ENCODE measurements around the gene TOP2A. TPM values are rescaled to one million over a fixed set of nuclear protein-coding genes. Genes with fewer than 3 reads are reported as not detected.

Gene TOP2A
- polyA plus RNA-seq, 1 of the 3 experiments (the other 2 are of a cell fraction), result 20.6 TPM

DNA sequence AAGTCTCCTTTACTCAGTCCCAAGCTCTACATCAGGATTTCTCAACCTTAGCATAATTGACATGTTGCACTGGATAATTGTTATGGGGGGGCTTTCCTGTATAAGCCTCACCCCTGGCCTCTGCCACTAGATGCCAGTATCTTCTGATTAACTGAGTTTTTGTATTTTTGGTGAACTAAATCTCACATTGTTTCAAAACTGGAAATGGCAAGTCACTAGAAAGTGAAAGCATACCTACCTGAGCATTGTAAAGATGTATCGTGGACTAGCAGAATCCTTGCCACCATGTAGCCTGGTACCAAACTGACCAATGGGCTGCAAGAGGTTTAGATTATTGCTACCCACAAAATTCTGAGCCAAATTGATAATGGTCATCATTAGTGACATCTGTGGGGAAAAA is 15.0 kb downstream of the TOP2A start:
- H2AFZ ChIP-seq (ENCODE audit: low read depth), result no peak overlapping the region
- no peaks in the 10 kb centered on the region for H4K20me1 ChIP-seq (ENCODE audit: insufficient read depth)
- no peaks in the 10 kb centered on the region; a peak in 1 of 4 replicates for H3K4me1 ChIP-seq (ENCODE audit: control insufficient read depth in 1 of 2, insufficient read depth in 2 of 2, low read depth in 1 of 2, low read length in 1 of 2)
- H3K36me3 ChIP-seq (replicated peaks in 1 of 2; ENCODE audit: control insufficient read depth in 1 of 2, insufficient read depth in 2 of 2, low read length in 1 of 2), result peaks cover 56 to 58% of the 10 kb centered on the region in 2 experiments
- H3K4me2 ChIP-seq, result no peak overlapping the region
- H3K9me2 ChIP-seq, result no peaks in the 10 kb centered on the region
- CTCF ChIA-PET, result interaction anchor here (0.9 to 3.0 kb wide), 6 partner anchors 12 to 131 kb away, joined by 4 to 18 read pairs (median 6); partner anchors contain the start of gene TOP2A
- no peak overlapping the region for H3K9ac ChIP-seq
- no peak overlapping the region for H3K27ac ChIP-seq (ENCODE audit: low read depth in 2 of 2, low read length in 1 of 2)
- no peak for DNase-seq
- POLR2A ChIA-PET, result no interaction called here
- H3F3A ChIP-seq (replicated peaks; ENCODE audit: insufficient read depth), result peaks cover 60% of the 10 kb centered on the region
- no peaks in the 10 kb centered on the region for H3K9me3 ChIP-seq
- H3K4me3 ChIP-seq (ENCODE audit: low read depth in 2 of 2, low read length in 1 of 2), result no peak overlapping the region; a peak in 1 of 4 replicates
- 100% methylated on average over 1 of the region's 1 CpG for WGBS (ENCODE audit: low lambda C conversion rate)
- H3K79me2 ChIP-seq (ENCODE audit: insufficient read depth), result peaks cover 20% of the 10 kb centered on the region
- no peaks in the 10 kb centered on the region for H3K27me3 ChIP-seq (ENCODE audit: insufficient read depth)
- no peak for TF ChIP-seq SMC3 (IDR thresholded peaks at IDR 0.05; ENCODE audit: low read depth, low read length)
- TF ChIP-seq ZBTB33 (IDR thresholded peaks at IDR 0.05; ENCODE audit: borderline replicate concordance, low read depth), result no peak
- peak; percentile 28 for TF ChIP-seq CTCF (IDR thresholded peaks at IDR 0.05)

GRCh38 chr17:40399185-40399584 is 18.5 kb downstream of the TOP2A start:
- no peaks in the 10 kb centered on the region for H4K20me1 ChIP-seq (ENCODE audit: insufficient read depth)
- DNase-seq, result peak; percentile 48
- no peak overlapping the region for H3K9ac ChIP-seq
- CTCF ChIA-PET, result interaction anchor here (0.6 to 3.4 kb wide), 21 partner anchors 8 to 161 kb away, joined by 3 to 29 read pairs (median 6); partner anchors contain the start of genes GJD3 and RARA
- peak overlapping the region in 1 of 2 experiments; percentile 19; a peak in 1 of 4 replicates for H3K27ac ChIP-seq (ENCODE audit: low read depth in 2 of 2, low read length in 1 of 2)
- 74% methylated on average over 4 of the region's 4 CpGs for WGBS (ENCODE audit: low lambda C conversion rate)
- H3K9me2 ChIP-seq, result no peaks in the 10 kb centered on the region
- no peak overlapping the region for H3K4me2 ChIP-seq
- H3K27me3 ChIP-seq (ENCODE audit: insufficient read depth), result no peaks in the 10 kb centered on the region
- no peak overlapping the region for H2AFZ ChIP-seq (ENCODE audit: low read depth)
- H3F3A ChIP-seq (replicated peaks; ENCODE audit: insufficient read depth), result peaks cover 44% of the 10 kb centered on the region
- H3K79me2 ChIP-seq (ENCODE audit: insufficient read depth), result peaks cover 11% of the 10 kb centered on the region; the same call in 1 of the 2 replicates
- H3K36me3 ChIP-seq (replicated peaks in 1 of 2; ENCODE audit: control insufficient read depth in 1 of 2, insufficient read depth in 2 of 2, low read length in 1 of 2), result peaks cover 47 to 63% of the 10 kb centered on the region in 2 experiments
- no peaks in the 10 kb centered on the region for H3K9me3 ChIP-seq
- H3K4me1 ChIP-seq (ENCODE audit: control insufficient read depth in 1 of 2, insufficient read depth in 2 of 2, low read depth in 1 of 2, low read length in 1 of 2), result no peaks in the 10 kb centered on the region; a peak in 1 of 4 replicates
- H3K4me3 ChIP-seq (ENCODE audit: low read depth in 2 of 2, low read length in 1 of 2), result no peak overlapping the region
- peak; percentile 62 for TF ChIP-seq SMC3 (IDR thresholded peaks at IDR 0.05; ENCODE audit: low read depth, low read length)
- TF ChIP-seq RAD21 (IDR thresholded peaks at IDR 0.05; ENCODE audit: low read length), result peak; percentile 69
- no peak for TF ChIP-seq ZBTB33 (IDR thresholded peaks at IDR 0.05; ENCODE audit: borderline replicate concordance, low read depth)
- TF ChIP-seq FOSL2 (IDR thresholded peaks at IDR 0.05; ENCODE audit: borderline replicate concordance, low read depth), result no peak
- TF ChIP-seq ELF1 (IDR thresholded peaks at IDR 0.05), result no peak
- peak; percentile 64 for TF ChIP-seq CTCF (IDR thresholded peaks at IDR 0.05)
- no peak for TF ChIP-seq NRF1 (IDR thresholded peaks at IDR 0.05; ENCODE audit: low read depth, low read length)
- TF ChIP-seq, protein P1, sequence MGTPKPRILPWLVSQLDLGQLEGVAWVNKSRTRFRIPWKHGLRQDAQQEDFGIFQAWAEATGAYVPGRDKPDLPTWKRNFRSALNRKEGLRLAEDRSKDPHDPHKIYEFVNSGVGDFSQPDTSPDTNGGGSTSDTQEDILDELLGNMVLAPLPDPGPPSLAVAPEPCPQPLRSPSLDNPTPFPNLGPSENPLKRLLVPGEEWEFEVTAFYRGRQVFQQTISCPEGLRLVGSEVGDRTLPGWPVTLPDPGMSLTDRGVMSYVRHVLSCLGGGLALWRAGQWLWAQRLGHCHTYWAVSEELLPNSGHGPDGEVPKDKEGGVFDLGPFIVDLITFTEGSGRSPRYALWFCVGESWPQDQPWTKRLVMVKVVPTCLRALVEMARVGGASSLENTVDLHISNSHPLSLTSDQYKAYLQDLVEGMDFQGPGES (IDR thresholded peaks at IDR 0.05; ENCODE audit: low read depth, low read length), result no peak
- no peak for TF ChIP-seq FOXM1 (IDR thresholded peaks at IDR 0.05; ENCODE audit: low read depth)
- TF ChIP-seq JUND (IDR thresholded peaks at IDR 0.05), result no peak
- no peak for TF ChIP-seq RCOR1 (IDR thresholded peaks at IDR 0.05; ENCODE audit: low read length)
- TF ChIP-seq GATA2 (CRISPR knock-in tag; IDR thresholded peaks at IDR 0.05), result no peak
- POLR2A ChIA-PET, result no interaction called here
